Coronary artery (tissue), 2 donors: ENCODE data around the gene RFNG.
A peak's percentile ranks its signal among the peaks of the same experiment; 100 is the strongest.

Source experiments
- DNase-seq: peaks from one replicate; pipeline ENCODE4 v3.0.0-alpha.2; 2017; ENCODE audit warnings: low spot score
- H3K27ac ChIP-seq, 2 donors: fragments of 200-600 bp; sonication (generic); one replicate each; pipeline ENCODE4 v1.5.1; 2016 to 2019
- H3K4me3 ChIP-seq: fragments of 200-600 bp; sonication (generic); 2 replicates; pipeline ENCODE4 v1.5.1; 2016; ENCODE audit warnings: mild to moderate bottlenecking, moderate library complexity
- CTCF ChIP-seq: fragments of 200-600 bp; sonication (generic); IDR thresholded peaks from one replicate; pipeline ENCODE4 v1.5.1; 2019; ENCODE audit warnings: antibody characterized with exemption

The RFNG gene

GRCh38 chr17:82008941-82009405, 42.6 kb downstream of the RFNG start:
- no peak for DNase-seq
- TF ChIP-seq CTCF = no peak
- Histone ChIP-seq H3K4me3 (no peak overlapping the region), H3K27ac (no peak overlapping the region)

GRCh38 chr17:82008258-82008940, 43.2 kb downstream of the RFNG start:
- TF ChIP-seq CTCF = no peak
- Histone ChIP-seq H3K4me3 (no peak overlapping the region), H3K27ac (no peak overlapping the region)
- no peak for DNase-seq

GRCh38 chr17:82007495-82008257, 43.9 kb downstream of the RFNG start:
- H3K4me3 ChIP-seq = no peak overlapping the region
- DNase-seq = no peak
- H3K27ac ChIP-seq = peak overlapping the region in 1 of 2 donors; percentile 25
- no peak for TF ChIP-seq CTCF

DNA sequence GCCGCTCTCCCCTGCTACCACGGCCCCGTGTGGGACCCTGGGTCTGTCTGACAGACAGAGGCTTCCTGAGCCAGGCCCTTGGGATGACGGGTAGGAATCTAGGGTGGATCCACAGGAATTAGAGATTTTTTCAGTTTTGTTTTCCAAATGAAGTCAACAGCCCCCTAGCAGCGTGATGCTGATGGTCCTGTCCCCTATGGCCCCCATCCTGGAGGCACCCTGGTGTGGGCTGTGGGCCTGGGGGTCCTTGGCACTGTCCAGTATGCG, 44.5 kb downstream of the RFNG start:
- H3K27ac ChIP-seq = no peak overlapping the region
- no peak for TF ChIP-seq CTCF
- H3K4me3 ChIP-seq = no peak overlapping the region
- DNase-seq = no peak

GRCh38 chr17:82006468-82007227, 45.0 kb downstream of the RFNG start:
- H3K27ac ChIP-seq = peak overlapping the region in 1 of 2 donors; percentile 31
- TF ChIP-seq CTCF = no peak
- H3K4me3 ChIP-seq = no peak overlapping the region
- no peak for DNase-seq

GRCh38 chr17:82005701-82006348, 45.8 kb downstream of the RFNG start:
- Histone ChIP-seq H3K4me3 (no peak overlapping the region), H3K27ac (no peak overlapping the region)
- no peak for TF ChIP-seq CTCF
- DNase-seq = no peak
